Esophagus squamous epithelium (tissue), 5 donors: ENCODE data around the gene CFAP43. TPM values are rescaled to one million over a fixed set of nuclear protein-coding genes. Genes with fewer than 3 reads are reported as not detected.

ENCODE experiments used
- DNase-seq: peaks from one replicate; lab custom pipeline; 2025; lab: John Stamatoyannopoulos, UW
- H3K27ac ChIP-seq, 4 donors: fragments of 200-600 bp; sonication (generic); one replicate each; pipeline ENCODE4 v1.5.1; 2016 to 2019; ENCODE audit warnings: mild to moderate bottlenecking in 1 of 4
- H3K27me3 ChIP-seq, 4 donors: fragments of 200-600 bp; sonication (generic); 1 replicate in 3 of 4; 2 replicates in 1 of 4; pipeline versions ENCODE4 v1.5.1 to v1.6.0; 2017 to 2021; ENCODE audit warnings: antibody characterized with exemption in 1 of 4
- H3K36me3 ChIP-seq, 3 donors: fragments of 200-600 bp; sonication (generic); one replicate each; pipeline ENCODE4 v1.5.1; 2016 to 2019
- H3K4me1 ChIP-seq, 3 donors: fragments of 200-600 bp; sonication (generic); one replicate each; pipeline ENCODE4 v1.5.1; 2017 to 2019
- H3K4me3 ChIP-seq, 4 donors: fragments of 200-600 bp; sonication (generic); 1 replicate in 3 of 4; 2 replicates in 1 of 4; pipeline ENCODE4 v1.5.1; 2016 to 2019; ENCODE audit warnings: mild to moderate bottlenecking in 2 of 4, moderate library complexity in 1 of 4
- H3K9me3 ChIP-seq, 3 donors: fragments of 200-600 bp; sonication (generic); one replicate each; pipeline ENCODE4 v1.5.1; 2016 to 2019
- CTCF ChIP-seq, 6 experiments: fragments of 450-650 bp in 4 of 6; fragments of 200-600 bp in 2 of 6; sonication (generic) in 2 of 6; IDR thresholded peaks; one replicate each; pipeline ENCODE4 v1.5.1; 2016 to 2019; ENCODE audit warnings: antibody characterized with exemption in 6 of 6, mild to moderate bottlenecking in 4 of 6, moderate library complexity in 4 of 6
- POLR2A ChIP-seq, 4 donors: fragments of 450-650 bp; IDR thresholded peaks; one replicate each; pipeline ENCODE4 v1.6.1; 2017; ENCODE audit warnings: antibody characterized with exemption in 4 of 4, mild to moderate bottlenecking in 4 of 4, moderate library complexity in 3 of 4
- WGBS, 2 donors: methylation state at CpG; one replicate each; pipeline ENCODE4 v1.1.5; 2018; 5-methylcytosine and 5-hydroxymethylcytosine counted together
- intact Hi-C: fragments of 100-400 bp; cut with DNase I; formaldehyde crosslinking; loops from one replicate; pipeline ENCODE4 v1.15.0; 2022
- total RNA-seq, 4 donors: library from RNA; depleted of rRNA; stranded (reverse); fragments of >200 nt; gene quantifications; one replicate each; pipeline ENCODE4 v1.1.0, GENCODE V29; 2016
- donor health status: DM: yes; HTN: yes; CAD: no.

The CFAP43 gene
- total RNA-seq, 4 donors from 2014 or later: 0.19 to 0.38 TPM; not detected in 2

GRCh38 chr10:104218751-104219150 is 13.4 kb downstream of the CFAP43 start:
- 33 to 67% methylated on average over 4 to 7 of the region's 7 CpGs for WGBS, 2 donors
- TF ChIP-seq CTCF (IDR thresholded peaks at IDR 0.05): no peak
- TF ChIP-seq POLR2A (IDR thresholded peaks at IDR 0.05): no peak
- intact Hi-C loops: no loop called here

GRCh38 chr10:104216631-104217030 is 15.5 kb downstream of the CFAP43 start:
- H3K27me3 ChIP-seq: peaks cover 0 to 17% (median 0%) of the 10 kb centered on the region in 4 donors
- WGBS, 2 donors: 95 to 96% methylated on average over 3 of the region's 3 CpGs
- H3K9me3 ChIP-seq: no peaks in the 10 kb centered on the region
- H3K27ac ChIP-seq: no peak overlapping the region
- H3K4me3 ChIP-seq: no peak overlapping the region
- H3K4me1 ChIP-seq: no peaks in the 10 kb centered on the region
- TF ChIP-seq CTCF (IDR thresholded peaks at IDR 0.05): no peak
- no peak for TF ChIP-seq POLR2A (IDR thresholded peaks at IDR 0.05)
- no peaks in the 10 kb centered on the region for H3K36me3 ChIP-seq
- intact Hi-C loops: no loop called here
- DNase-seq: no peak

More at GRCh38 chr10:104218751-104219150, 13.4 kb downstream of the CFAP43 start:
- H3K4me3 ChIP-seq: no peak overlapping the region
- no peaks in the 10 kb centered on the region for H3K36me3 ChIP-seq
- no peak for DNase-seq
- peaks cover 0 to 17% (median 0%) of the 10 kb centered on the region in 4 donors for H3K27me3 ChIP-seq
- H3K4me1 ChIP-seq: no peaks in the 10 kb centered on the region
- H3K27ac ChIP-seq: no peak overlapping the region
- H3K9me3 ChIP-seq: no peaks in the 10 kb centered on the region

- intact Hi-C loops: no loop called here
- Histone ChIP-seq H3K36me3 (no peaks in the 10 kb centered on the region), H3K4me3 (no peak overlapping the region), H3K27me3 (peaks cover 0 to 9% (median 0%) of the 10 kb centered on the region in 4 donors), H3K4me1 (no peaks in the 10 kb centered on the region), H3K9me3 (no peaks in the 10 kb centered on the region), H3K27ac (no peak overlapping the region)
- DNase-seq: no peak
- TF ChIP-seq POLR2A (IDR thresholded peaks at IDR 0.05) (no peak), CTCF (IDR thresholded peaks at IDR 0.05) (peak; percentile 16 to 58 (median 40))
- WGBS, 2 donors: 26 to 42% methylated on average over 2 of the region's 2 CpGs
Observed at GRCh38 chr10:104209575-104210198, 22.5 kb downstream of the CFAP43 start.

GRCh38 chr10:104208730-104209129 is 23.4 kb downstream of the CFAP43 start:
- no peaks in the 10 kb centered on the region for H3K36me3 ChIP-seq
- intact Hi-C loops: no loop called here
- no peaks in the 10 kb centered on the region for H3K9me3 ChIP-seq
- no peak for DNase-seq
- H3K27ac ChIP-seq: no peak overlapping the region
- no peaks in the 10 kb centered on the region for H3K4me1 ChIP-seq
- H3K27me3 ChIP-seq: peaks cover 0 to 9% (median 0%) of the 10 kb centered on the region in 4 donors
- 56 to 62% methylated on average over 3 of the region's 3 CpGs for WGBS, 2 donors
- H3K4me3 ChIP-seq: no peak overlapping the region
- TF ChIP-seq POLR2A (IDR thresholded peaks at IDR 0.05): no peak
- TF ChIP-seq CTCF (IDR thresholded peaks at IDR 0.05): no peak

- peaks cover 0 to 4% (median 0%) of the 10 kb centered on the region in 3 donors for H3K4me1 ChIP-seq
- H3K27ac ChIP-seq: no peak overlapping the region
- 92 to 94% methylated on average over 2 of the region's 2 CpGs for WGBS, 2 donors
- DNase-seq: no peak
- H3K9me3 ChIP-seq: no peaks in the 10 kb centered on the region
- intact Hi-C loops: no loop called here
- H3K36me3 ChIP-seq: no peaks in the 10 kb centered on the region
- H3K4me3 ChIP-seq: no peak overlapping the region
- TF ChIP-seq POLR2A (IDR thresholded peaks at IDR 0.05) (no peak), CTCF (IDR thresholded peaks at IDR 0.05) (no peak)
- peaks cover 0 to 8% (median 0%) of the 10 kb centered on the region in 4 donors for H3K27me3 ChIP-seq
Observed at GRCh38 chr10:104202231-104202630, 29.9 kb downstream of the CFAP43 start.
